LNCAP (cell line): Measurements from ENCODE around the gene FH.
A peak's percentile ranks its signal among the peaks of the same experiment; 100 is the strongest.

Experiments
- TF ChIP-seq, protein P1 (sequence below): fragments of 450-650 bp; IDR thresholded peaks from 2 replicates; pipeline ENCODE4 v1.5.1; 2017; ENCODE audit warnings: mild to moderate bottlenecking

FH gene

DNA sequence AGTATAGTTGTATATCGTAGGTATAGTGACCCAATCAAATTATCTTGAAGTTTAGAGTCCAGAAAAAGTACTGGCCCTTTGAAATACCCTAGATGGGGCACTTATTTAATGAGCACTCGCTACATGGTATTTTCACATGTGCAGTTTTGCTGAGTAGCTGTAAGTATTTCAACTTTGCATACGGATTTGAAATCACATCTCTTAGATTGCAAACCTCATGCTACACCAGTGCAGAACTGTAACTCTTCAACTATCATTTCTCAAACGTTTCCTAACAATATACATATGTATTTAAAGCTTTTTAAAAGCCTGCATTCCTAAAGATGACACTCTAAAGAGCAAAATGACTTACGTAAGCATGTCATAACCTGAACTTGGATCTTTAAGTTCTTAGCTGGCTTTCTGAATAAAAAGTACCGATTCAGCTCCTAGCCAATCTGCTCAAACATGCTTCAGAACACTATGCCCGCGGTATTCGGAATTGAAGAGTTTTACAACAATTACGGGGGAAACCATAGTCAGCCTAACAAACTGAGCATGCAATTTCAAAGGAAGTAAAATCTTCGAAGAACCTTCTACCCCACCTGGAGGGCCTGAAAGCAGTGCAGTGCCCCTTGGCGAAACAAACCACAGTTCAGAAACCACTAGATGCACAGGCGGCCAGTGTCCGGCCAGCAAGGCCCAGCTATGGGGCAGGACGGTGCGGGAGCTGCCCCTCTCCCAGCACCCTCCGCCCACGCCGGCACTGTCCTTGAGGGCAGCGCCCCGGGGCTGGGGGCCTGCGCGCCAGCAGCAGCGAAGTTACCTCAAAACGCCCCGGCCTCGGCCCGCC, 863 bp downstream of the FH start:
- TF ChIP-seq, protein P1, sequence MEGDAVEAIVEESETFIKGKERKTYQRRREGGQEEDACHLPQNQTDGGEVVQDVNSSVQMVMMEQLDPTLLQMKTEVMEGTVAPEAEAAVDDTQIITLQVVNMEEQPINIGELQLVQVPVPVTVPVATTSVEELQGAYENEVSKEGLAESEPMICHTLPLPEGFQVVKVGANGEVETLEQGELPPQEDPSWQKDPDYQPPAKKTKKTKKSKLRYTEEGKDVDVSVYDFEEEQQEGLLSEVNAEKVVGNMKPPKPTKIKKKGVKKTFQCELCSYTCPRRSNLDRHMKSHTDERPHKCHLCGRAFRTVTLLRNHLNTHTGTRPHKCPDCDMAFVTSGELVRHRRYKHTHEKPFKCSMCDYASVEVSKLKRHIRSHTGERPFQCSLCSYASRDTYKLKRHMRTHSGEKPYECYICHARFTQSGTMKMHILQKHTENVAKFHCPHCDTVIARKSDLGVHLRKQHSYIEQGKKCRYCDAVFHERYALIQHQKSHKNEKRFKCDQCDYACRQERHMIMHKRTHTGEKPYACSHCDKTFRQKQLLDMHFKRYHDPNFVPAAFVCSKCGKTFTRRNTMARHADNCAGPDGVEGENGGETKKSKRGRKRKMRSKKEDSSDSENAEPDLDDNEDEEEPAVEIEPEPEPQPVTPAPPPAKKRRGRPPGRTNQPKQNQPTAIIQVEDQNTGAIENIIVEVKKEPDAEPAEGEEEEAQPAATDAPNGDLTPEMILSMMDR, result no peak

DNA sequence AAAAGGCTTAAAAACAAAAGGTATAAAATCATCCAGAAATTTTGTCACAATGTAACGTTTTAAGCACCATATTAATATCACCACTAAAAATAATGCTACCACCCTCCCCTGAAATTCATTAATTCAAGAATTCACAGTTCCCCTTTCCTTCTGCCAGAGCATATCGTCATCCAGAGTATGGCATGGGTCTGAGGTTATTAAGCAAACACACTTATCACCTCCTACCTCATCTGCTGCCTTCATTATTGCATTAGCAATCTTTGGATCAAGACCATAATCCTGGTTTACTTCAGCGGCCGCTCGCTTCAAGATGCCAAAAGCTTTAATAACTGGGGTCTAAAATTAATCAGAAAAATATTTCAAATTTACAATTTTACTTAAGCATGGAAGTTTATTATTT, 6.2 kb downstream of the FH start:
- TF ChIP-seq, protein P1, result no peak

DNA sequence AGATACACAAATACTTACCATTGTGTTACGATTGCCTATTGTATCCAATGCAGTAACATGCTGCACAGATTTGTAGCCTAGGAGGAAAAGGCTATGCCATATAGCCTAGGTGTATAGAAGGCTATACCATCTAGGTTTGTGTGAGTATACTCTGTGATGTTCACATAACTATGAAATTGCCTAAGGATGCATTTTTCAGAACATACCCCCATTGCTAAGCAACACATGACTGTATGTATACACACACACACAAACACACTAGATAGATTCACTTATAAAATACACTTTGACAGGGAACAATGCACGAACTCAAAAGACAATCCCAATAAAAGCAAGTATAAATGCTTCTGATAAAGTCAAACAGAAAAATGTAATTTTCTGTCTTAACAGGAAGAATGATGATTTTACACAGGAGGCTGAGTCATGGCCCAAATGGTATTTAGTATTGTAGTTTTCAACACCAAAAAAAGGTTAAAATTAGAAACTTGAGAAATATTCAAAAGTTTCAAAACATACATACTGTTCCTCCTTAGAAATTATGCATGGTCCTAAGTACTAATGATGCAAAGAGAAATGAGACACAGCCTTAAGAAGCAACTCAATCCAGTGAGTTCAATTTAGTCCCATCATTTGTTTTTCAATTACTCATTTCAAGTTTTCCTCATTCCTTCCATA, 12.2 kb downstream of the FH start:
- TF ChIP-seq, protein P1, result no peak

DNA sequence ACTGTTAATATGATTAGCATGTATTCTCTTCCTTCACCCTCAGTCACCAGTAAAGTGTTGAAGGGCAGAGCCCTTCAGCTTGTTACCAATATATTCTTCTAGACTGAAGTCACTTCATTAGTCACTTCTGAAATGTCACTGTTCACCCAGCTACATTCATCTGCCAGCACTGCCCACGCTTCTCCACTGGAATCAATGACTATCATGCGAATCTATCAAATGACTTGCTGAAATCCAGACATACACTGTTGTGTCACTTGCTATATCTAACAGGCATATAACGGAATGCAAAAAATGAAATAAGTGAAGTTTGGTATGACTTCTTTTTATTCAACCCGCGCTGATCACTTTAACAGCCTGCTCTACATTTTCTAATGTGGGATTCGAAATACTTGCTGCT, 16.1 kb downstream of the FH start:
- TF ChIP-seq, protein P1, result no peak

DNA sequence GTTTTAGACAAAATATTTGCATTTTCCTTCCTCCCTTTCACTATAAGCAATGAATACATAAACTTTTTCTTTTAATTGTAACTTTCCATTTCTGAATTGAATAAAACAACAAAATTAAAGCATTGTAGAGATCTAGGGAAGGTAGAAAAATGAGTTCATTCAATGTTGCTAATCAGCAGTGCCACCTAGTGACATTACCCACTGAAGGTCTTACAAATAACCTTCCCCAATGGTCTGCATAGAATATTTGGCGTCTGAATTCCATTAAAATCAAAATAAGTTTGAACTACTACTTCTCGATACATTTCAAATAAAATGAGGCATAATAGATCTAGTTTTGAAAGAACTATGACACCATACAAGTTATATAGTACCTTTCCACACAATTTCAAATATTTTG, 19.6 kb downstream of the FH start:
- TF ChIP-seq, protein P1, result peak; percentile 78

DNA sequence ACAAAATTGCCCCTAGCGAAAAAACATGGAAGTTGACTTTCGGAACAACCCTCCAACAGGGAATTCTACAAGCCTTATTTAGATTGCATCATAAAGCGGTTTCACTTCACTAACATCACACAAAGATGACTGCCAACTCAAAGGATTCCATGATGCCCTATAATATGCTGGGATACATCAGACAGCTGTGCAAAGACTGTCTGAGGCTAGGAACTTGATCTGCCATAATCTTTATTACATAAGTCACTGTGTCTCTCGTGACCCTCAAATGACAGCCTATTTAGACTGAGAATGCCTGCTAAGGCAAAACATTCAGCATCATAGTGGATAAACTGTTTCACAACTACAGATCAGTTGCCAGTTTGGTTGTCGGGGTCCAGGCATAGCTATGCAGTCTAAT, 23.8 kb downstream of the FH start:
- TF ChIP-seq, protein P1, result no peak

DNA sequence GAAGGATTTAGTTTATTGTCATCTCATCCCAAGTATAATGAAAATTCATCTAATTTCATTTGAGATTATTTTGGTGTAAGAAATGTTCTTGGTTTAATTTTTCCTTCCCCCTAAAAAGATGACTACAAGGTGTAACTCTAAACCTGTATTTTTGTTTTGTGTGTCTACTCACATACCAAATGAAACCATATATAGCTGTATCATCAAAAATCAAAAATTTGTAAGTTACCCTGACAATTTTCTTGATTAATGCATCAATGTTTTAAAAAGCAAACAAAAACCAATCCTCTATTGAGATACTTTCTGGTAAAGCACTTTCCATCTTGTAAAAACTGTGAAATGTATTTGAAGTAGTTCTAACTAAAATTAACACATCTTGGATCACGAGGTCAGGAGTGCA, 30.8 kb downstream of the FH start:
- TF ChIP-seq, protein P1, result no peak
